Osteocyte (in vitro differentiated cells): ENCODE measurements around the gene MAPK1. TPM values are rescaled to one million over a fixed set of nuclear protein-coding genes. Genes with fewer than 3 reads are reported as not detected.
"Not testable (repeated sequence)": the region's sequence is repeated elsewhere in the genome, so short reads cannot be mapped to it uniquely, and the experiment has no call there.

Source experiments
- DNase-seq: peaks from one replicate; pipeline ENCODE4 v3.0.0; 2021; ENCODE audit warnings: mixed read lengths; ENCODE audit not compliant: unreplicated experiment; ENCODE audit errors: extremely low spot score
- H3K27ac Mint-ChIP-seq: one replicate; pipeline ENCODE4 v1.8.0; 2021; ENCODE audit warnings: mild to moderate bottlenecking, mixed read lengths; ENCODE audit not compliant: unreplicated experiment
- H3K27me3 Mint-ChIP-seq: one replicate; pipeline ENCODE4 v1.8.0; 2021; ENCODE audit warnings: mixed read lengths; ENCODE audit not compliant: unreplicated experiment
- H3K36me3 Mint-ChIP-seq: one replicate; pipeline ENCODE4 v1.8.0; 2021; ENCODE audit warnings: mixed read lengths; ENCODE audit not compliant: unreplicated experiment
- H3K4me1 Mint-ChIP-seq: one replicate; pipeline ENCODE4 v1.8.0; 2021; ENCODE audit warnings: mixed read lengths; ENCODE audit not compliant: unreplicated experiment
- H3K4me3 Mint-ChIP-seq: one replicate; pipeline ENCODE4 v1.8.0; 2021; ENCODE audit warnings: mild to moderate bottlenecking, moderate library complexity, mixed read lengths; ENCODE audit not compliant: unreplicated experiment
- H3K9me3 Mint-ChIP-seq: one replicate; pipeline ENCODE4 v1.8.0; 2021; ENCODE audit warnings: mixed read lengths; ENCODE audit not compliant: unreplicated experiment
- CTCF ChIP-seq: fragments of 200-600 bp; sonication (generic); IDR thresholded peaks from 2 replicates; pipeline ENCODE4 v1.5.0; 2021; ENCODE audit warnings: antibody characterized with exemption, mild to moderate bottlenecking, moderate library complexity
- total RNA-seq: library from RNA; stranded (reverse); gene quantifications from 2 replicates; pipeline ENCODE4 v1.2.1, GENCODE V29; 2021

Gene MAPK1
- total RNA-seq, 1 donor from 2014 or later = 159 TPM

DNA sequence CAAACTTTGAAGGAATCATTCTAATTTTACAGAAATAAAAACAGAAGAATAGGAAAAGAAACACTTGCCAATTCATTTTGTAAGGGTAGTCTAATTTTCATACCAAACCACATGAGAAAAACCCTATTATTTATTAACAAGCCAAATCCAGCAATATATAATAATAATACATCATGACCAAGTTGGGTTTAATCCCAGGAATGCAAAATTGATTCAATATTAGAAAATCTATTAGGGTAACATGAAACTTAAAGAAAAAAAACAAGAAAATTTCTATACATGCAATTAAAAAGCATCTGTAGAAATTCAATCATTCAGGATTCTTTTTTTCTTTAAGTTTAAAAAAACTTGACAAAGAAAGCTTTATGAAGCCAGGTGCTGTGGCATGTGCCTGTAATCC, 16.8 kb downstream of the MAPK1 start:
- no peak for DNase-seq
- H3K27me3 Mint-ChIP-seq = no peaks in the 10 kb centered on the region
- peaks cover 61% of the 10 kb centered on the region for H3K4me1 Mint-ChIP-seq
- peak overlapping the region; percentile 45 for H3K27ac Mint-ChIP-seq
- H3K4me3 Mint-ChIP-seq = no peak overlapping the region
- H3K36me3 Mint-ChIP-seq = no peaks in the 10 kb centered on the region
- no peaks in the 10 kb centered on the region for H3K9me3 Mint-ChIP-seq
- TF ChIP-seq CTCF = no peak

DNA sequence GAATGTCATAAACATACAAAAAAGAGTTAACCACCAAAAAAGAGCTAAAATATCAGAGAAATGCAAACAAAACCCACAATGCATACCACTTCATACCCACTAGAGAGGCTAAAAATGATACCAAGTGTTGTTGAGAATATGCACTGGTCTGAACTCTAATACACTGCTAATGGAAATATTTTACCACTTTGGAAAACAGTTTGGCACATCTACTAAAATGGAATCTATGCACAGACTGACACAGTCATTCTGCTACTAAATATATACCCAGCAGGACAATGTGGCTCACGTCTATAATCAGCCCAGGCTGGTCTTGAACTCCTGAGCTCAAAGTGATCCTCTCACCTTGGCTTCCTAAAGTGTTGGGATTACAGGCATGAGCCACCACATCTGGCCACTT, 18.0 kb downstream of the MAPK1 start:
- peaks cover 2% of the 10 kb centered on the region for H3K36me3 Mint-ChIP-seq
- H3K4me1 Mint-ChIP-seq = peaks cover 56% of the 10 kb centered on the region
- no peaks in the 10 kb centered on the region for H3K27me3 Mint-ChIP-seq
- no peak overlapping the region for H3K4me3 Mint-ChIP-seq
- peak overlapping the region; percentile 27 for H3K27ac Mint-ChIP-seq
- no peaks in the 10 kb centered on the region for H3K9me3 Mint-ChIP-seq
- no peak for TF ChIP-seq CTCF
- no peak for DNase-seq

DNA sequence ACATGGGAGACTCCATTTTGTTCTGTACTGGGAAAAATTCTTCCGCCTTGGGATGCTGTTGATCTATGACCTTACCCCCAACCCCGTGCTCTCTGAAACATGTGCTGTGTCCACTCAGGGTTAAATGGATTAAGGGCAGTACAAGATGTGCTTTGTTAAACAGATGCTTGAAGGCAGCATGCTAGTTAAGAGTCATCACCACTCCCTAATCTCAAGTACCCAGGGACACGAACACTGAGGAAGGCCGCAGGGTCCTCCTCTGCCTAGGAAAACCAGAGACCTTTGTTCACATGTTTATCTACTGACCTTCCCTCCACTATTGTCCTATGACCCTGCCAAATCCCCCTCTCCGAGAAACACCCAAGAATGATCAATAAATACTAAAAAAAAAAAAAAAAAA, 19.4 kb downstream of the MAPK1 start:
- H3K27ac Mint-ChIP-seq = peak overlapping the region; percentile 52
- not testable (repeated sequence) for H3K4me3 Mint-ChIP-seq, H3K9me3 Mint-ChIP-seq, H3K36me3 Mint-ChIP-seq, H3K27me3 Mint-ChIP-seq, DNase-seq
- peaks cover 45% of the 10 kb centered on the region for H3K4me1 Mint-ChIP-seq

- Mint-ChIP-seq H3K9me3 (no peaks in the 10 kb centered on the region), H3K27ac (no peak overlapping the region), H3K4me3 (no peak overlapping the region), H3K36me3 (peaks cover 3% of the 10 kb centered on the region), H3K27me3 (no peaks in the 10 kb centered on the region), H3K4me1 (peaks cover 34% of the 10 kb centered on the region)
- TF ChIP-seq CTCF = no peak
- DNase-seq = no peak
Measured at GRCh38 chr22:21845558-21846453, 21.6 kb downstream of the MAPK1 start.

- H3K27ac Mint-ChIP-seq = no peak overlapping the region
- DNase-seq = peak; percentile 13
- H3K4me1 Mint-ChIP-seq = peaks cover 21% of the 10 kb centered on the region
- H3K4me3 Mint-ChIP-seq = no peak overlapping the region
- peaks cover 4% of the 10 kb centered on the region for H3K36me3 Mint-ChIP-seq
- TF ChIP-seq CTCF = no peak
- H3K9me3 Mint-ChIP-seq = no peaks in the 10 kb centered on the region
- no peaks in the 10 kb centered on the region for H3K27me3 Mint-ChIP-seq
Measured at GRCh38 chr22:21842946-21843345, 24.5 kb downstream of the MAPK1 start.
